HEK293T (cell line): ENCODE results near the gene SUMO2.
A peak's percentile ranks its signal among the peaks of the same experiment; 100 is the strongest.
"Not testable (repeated sequence)": the region's sequence is repeated elsewhere in the genome, so short reads cannot be mapped to it uniquely, and the experiment has no call there.

ENCODE experiments used
- CTCF ChIA-PET: fragments of 350-600 bp; formaldehyde crosslinking; extraction: SDS; loops from one replicate; lab custom pipeline; 2021; ENCODE audit warnings: antibody characterized with exemption, inconsistent platforms; lab: Yijun Ruan, JAX
- POLR2A ChIA-PET: fragments of 350-600 bp; formaldehyde crosslinking; extraction: SDS; loops from one replicate; lab custom pipeline; 2020; ENCODE audit warnings: antibody characterized with exemption, inconsistent platforms; lab: Yijun Ruan, JAX
- DNase-seq: peaks from one replicate; pipeline ENCODE4 v3.0.0; 2012; ENCODE audit warnings: mixed read lengths; ENCODE audit errors: extremely low spot score
- ARNT ChIP-seq: fragments of 450-650 bp; IDR thresholded peaks from 2 replicates; pipeline ENCODE4 v1.6.1; 2017; ENCODE audit warnings: mild to moderate bottlenecking
- BHLHE40 ChIP-seq: fragments of 450-650 bp; IDR thresholded peaks from 2 replicates; pipeline ENCODE4 v1.6.1; 2016; ENCODE audit warnings: mild to moderate bottlenecking, moderate library complexity, borderline replicate concordance
- CTBP1 ChIP-seq: fragments of 450-650 bp; IDR thresholded peaks from 2 replicates; pipeline ENCODE4 v1.6.1; 2016; ENCODE audit warnings: borderline replicate concordance
- ELF4 ChIP-seq: fragments of 450-650 bp; IDR thresholded peaks from 2 replicates; pipeline ENCODE4 v1.6.1; 2017; ENCODE audit warnings: antibody characterized with exemption
- FOXA1 ChIP-seq: fragments of 450-650 bp; IDR thresholded peaks from 2 replicates; pipeline ENCODE4 v1.6.1; 2016; ENCODE audit warnings: mild to moderate bottlenecking
- FOXK2 ChIP-seq: fragments of 450-650 bp; IDR thresholded peaks from 2 replicates; pipeline ENCODE4 v1.6.1; 2016; ENCODE audit warnings: mild to moderate bottlenecking
- FOXM1 ChIP-seq: fragments of 450-650 bp; IDR thresholded peaks from 2 replicates; pipeline ENCODE4 v1.6.1; 2017; ENCODE audit warnings: mild to moderate bottlenecking, borderline replicate concordance
- HDGF ChIP-seq: fragments of 450-650 bp; IDR thresholded peaks from 2 replicates; pipeline ENCODE4 v1.6.1; 2017; ENCODE audit warnings: antibody characterized with exemption, borderline replicate concordance
- L3MBTL2 ChIP-seq: fragments of 450-650 bp; conservative IDR thresholded peaks from 2 replicates; pipeline ENCODE4 v1.6.1; 2016; ENCODE audit warnings: mild to moderate bottlenecking
- LEF1 ChIP-seq: fragments of 450-650 bp; IDR thresholded peaks from 2 replicates; pipeline ENCODE4 v1.6.1; 2017; ENCODE audit warnings: mild to moderate bottlenecking, borderline replicate concordance
- NFRKB ChIP-seq: fragments of 450-650 bp; IDR thresholded peaks from 2 replicates; pipeline ENCODE4 v1.6.1; 2016; ENCODE audit warnings: mild to moderate bottlenecking, moderate library complexity
- PKNOX1 ChIP-seq: fragments of 450-650 bp; IDR thresholded peaks from 2 replicates; pipeline ENCODE4 v1.6.1; 2016
- SP1 ChIP-seq: fragments of 450-650 bp; IDR thresholded peaks from 2 replicates; pipeline ENCODE4 v1.6.1; 2017
- SUZ12 ChIP-seq: fragments of 450-650 bp; IDR thresholded peaks from 2 replicates; pipeline ENCODE4 v1.6.1; 2016; ENCODE audit warnings: mild to moderate bottlenecking
- TARDBP ChIP-seq: fragments of 450-650 bp; IDR thresholded peaks from 2 replicates; pipeline ENCODE4 v1.6.1; 2016
- ZNF384 ChIP-seq: fragments of 450-650 bp; IDR thresholded peaks from 2 replicates; pipeline ENCODE4 v1.6.1; 2016

The SUMO2 gene

DNA sequence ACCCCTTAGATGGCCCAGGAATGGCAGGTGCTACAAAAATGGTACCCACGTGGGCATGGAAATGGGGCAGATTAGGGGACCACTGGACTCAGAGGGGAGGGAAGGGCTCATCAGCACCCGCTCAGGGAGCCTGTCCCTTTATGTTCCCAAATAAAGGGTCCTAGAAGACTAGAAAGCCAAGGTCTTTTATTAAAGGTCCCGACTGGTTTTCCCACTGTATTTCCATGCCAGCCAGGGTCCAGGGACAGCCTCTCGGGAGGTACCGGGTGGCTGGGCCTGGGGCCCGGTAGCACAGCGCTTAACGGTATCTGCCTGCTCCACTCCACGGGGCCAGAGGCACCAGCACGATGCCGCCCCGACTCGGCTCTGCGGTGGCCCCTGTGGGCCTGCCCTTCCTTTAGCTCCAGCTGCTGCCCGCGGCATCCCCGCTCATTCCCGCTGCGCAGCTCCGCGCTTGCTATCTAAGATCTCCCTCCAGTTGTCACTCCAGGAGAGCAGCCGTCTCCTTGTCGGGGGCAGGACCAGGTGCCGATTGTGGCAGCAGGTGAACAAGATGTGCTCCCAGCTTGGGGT is 52.6 kb downstream of the SUMO2 start:
- no peak for TF ChIP-seq FOXA1
- TF ChIP-seq FOXM1: no peak
- no peak for TF ChIP-seq L3MBTL2
- TF ChIP-seq SP1: no peak
- TF ChIP-seq ZNF384: no peak
- no peak for TF ChIP-seq HDGF
- no peak for TF ChIP-seq NFRKB
- TF ChIP-seq BHLHE40: no peak
- no peak for TF ChIP-seq CTBP1
- TF ChIP-seq ARNT: no peak
- no peak for DNase-seq
- ChIA-PET CTCF (interaction anchor here (0.5 to 3.2 kb wide), 6 partner anchors 8 to 1102 kb away, joined by 3 to 32 read pairs (median 6); no protein-coding TSS in a partner anchor), POLR2A (interaction anchor here (0.7 to 5.5 kb wide), 20 partner anchors 9 to 117 kb away, joined by 3 to 68 read pairs (median 8); partner anchors contain the start of genes ARMC7, JPT1, MRPL58 and NUP85)

DNA sequence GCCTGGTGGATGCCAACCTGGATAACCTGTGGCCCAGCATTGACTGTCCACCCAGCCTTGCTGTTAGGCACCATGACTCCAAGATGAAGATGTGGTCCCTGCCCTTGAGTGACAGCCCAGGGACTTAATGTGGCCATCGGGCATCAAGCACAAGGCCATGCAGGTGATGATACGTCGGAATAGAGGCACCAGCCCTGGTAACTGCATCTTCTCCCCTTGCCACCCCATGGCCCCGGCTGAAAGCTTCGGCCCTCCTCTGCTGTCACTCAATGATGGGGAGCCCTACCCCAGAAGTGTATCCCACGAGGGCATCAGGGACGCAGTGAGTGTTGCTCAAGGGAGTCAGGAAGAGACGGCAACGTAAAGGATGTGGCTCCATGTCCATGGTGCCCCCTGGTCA is 53.2 kb downstream of the SUMO2 start:
- DNase-seq: no peak
- TF ChIP-seq PKNOX1 (peak; percentile 63; the same call in 1 of the 2 replicates), HDGF (no peak)
- ChIA-PET POLR2A (interaction anchor here (0.8 to 5.5 kb wide), 7 partner anchors 13 to 117 kb away, joined by 3 to 68 read pairs (median 6); partner anchors contain the start of genes JPT1 and MRPL58), CTCF (interaction anchor here (0.5 to 3.2 kb wide), 3 partner anchors 8 to 88 kb away, joined by 4 to 32 read pairs (median 8); no protein-coding TSS in a partner anchor)

- ChIA-PET POLR2A (interaction anchor here (0.8 to 5.5 kb wide), 5 partner anchors 13 to 116 kb away, joined by 3 to 68 read pairs (median 6); partner anchors contain the start of genes JPT1 and MRPL58), CTCF (interaction anchor here (0.5 to 3.2 kb wide), 2 partner anchors 15 to 88 kb away, joined by 4 to 32 read pairs; no protein-coding TSS in a partner anchor)
- no peak for DNase-seq
- no peak for TF ChIP-seq ELF4
- TF ChIP-seq ARNT: no peak
- TF ChIP-seq FOXA1: no peak
- TF ChIP-seq L3MBTL2: no peak
- no peak for TF ChIP-seq TARDBP
- no peak for TF ChIP-seq FOXK2
- TF ChIP-seq LEF1: no peak
- no peak for TF ChIP-seq CTBP1
- TF ChIP-seq BHLHE40: no peak
- TF ChIP-seq HDGF: no peak
- no peak for TF ChIP-seq SP1
- TF ChIP-seq PKNOX1: no peak
Measured at GRCh38 chr17:75128694-75129505, 53.9 kb downstream of the SUMO2 start.

DNA sequence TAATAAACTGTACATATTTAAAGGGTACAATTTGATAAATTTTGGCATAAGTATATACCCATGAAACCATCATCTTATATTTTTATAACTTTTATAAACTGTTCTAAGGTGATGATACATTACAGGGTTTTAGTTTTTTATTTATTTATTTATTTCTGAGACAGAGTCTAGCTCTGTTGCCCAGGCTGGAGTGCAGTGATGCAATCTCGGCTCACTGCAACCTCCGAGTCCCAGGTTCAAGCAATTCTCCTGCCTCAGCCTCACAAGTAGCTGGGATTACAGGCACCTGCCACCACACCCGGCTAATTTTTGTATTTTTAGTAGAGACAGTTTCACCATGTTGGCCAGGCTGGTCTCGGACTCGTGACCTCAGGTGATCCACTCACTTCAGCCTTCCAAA is 54.8 kb downstream of the SUMO2 start:
- DNase-seq: not testable (repeated sequence)
- ChIA-PET CTCF (interaction anchor here (0.6 to 4.7 kb wide), 2 partner anchors 13 to 74 kb away, joined by 6 to 25 read pairs; no protein-coding TSS in a partner anchor), POLR2A (interaction anchor here (5.5 kb wide), 1 partner anchor 12 kb away, joined by 68 read pairs; no protein-coding TSS in a partner anchor)

- no peak for DNase-seq
- no peak for TF ChIP-seq HDGF
- no peak for TF ChIP-seq FOXM1
- no peak for TF ChIP-seq PKNOX1
- no peak for TF ChIP-seq ARNT
- TF ChIP-seq CTBP1: no peak
- TF ChIP-seq ELF4: no peak
- CTCF ChIA-PET: interaction anchor here (0.6 to 4.7 kb wide), 2 partner anchors 12 to 52 kb away, joined by 3 to 25 read pairs; no protein-coding TSS in a partner anchor
- POLR2A ChIA-PET: no interaction called here
Measured at GRCh38 chr17:75126954-75127353, 55.8 kb downstream of the SUMO2 start.

DNA sequence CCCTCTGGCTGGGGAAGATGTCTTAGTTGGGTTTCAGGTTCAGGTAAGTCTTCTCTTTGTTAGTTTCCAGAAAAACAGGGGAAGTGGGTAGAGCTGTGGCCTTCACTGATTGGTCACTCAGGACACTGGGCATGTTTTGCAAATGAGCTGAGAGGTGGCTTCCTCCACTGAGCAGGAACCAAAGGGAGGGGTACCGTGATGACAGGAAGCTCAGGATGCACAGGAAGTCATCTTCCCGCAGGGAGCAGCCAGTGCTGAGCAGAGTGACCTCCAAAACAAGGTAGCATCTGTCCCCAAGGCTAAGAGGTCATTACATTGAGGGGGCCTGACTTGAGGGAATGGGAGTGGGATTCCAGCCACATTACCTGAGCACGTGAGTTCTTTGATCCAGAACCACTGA is 56.8 kb downstream of the SUMO2 start:
- POLR2A ChIA-PET: interaction anchor here (1.4 kb wide), 1 partner anchor 29 kb away, joined by 3 read pairs; the partner anchor contains the start of gene JPT1
- CTCF ChIA-PET: interaction anchor here (4.7 kb wide), 1 partner anchor 11 kb away, joined by 25 read pairs; no protein-coding TSS in a partner anchor
- TF ChIP-seq SUZ12 (no peak), LEF1 (no peak), TARDBP (no peak), CTBP1 (no peak), FOXA1 (no peak), ELF4 (no peak), ARNT (no peak), PKNOX1 (no peak), BHLHE40 (no peak), NFRKB (no peak)
- no peak for DNase-seq
